Fibroblast of skin of scalp (primary cell): ENCODE results near the gene KRTAP12-3.

Experiments
- DNase-seq: peaks from one replicate; pipeline ENCODE4 v3.0.0-alpha.2; 2013

Gene KRTAP12-3

GRCh38 chr21:44702973-44703730 is 45.4 kb downstream of the KRTAP12-3 start:
- DNase-seq, result no peak

DNA sequence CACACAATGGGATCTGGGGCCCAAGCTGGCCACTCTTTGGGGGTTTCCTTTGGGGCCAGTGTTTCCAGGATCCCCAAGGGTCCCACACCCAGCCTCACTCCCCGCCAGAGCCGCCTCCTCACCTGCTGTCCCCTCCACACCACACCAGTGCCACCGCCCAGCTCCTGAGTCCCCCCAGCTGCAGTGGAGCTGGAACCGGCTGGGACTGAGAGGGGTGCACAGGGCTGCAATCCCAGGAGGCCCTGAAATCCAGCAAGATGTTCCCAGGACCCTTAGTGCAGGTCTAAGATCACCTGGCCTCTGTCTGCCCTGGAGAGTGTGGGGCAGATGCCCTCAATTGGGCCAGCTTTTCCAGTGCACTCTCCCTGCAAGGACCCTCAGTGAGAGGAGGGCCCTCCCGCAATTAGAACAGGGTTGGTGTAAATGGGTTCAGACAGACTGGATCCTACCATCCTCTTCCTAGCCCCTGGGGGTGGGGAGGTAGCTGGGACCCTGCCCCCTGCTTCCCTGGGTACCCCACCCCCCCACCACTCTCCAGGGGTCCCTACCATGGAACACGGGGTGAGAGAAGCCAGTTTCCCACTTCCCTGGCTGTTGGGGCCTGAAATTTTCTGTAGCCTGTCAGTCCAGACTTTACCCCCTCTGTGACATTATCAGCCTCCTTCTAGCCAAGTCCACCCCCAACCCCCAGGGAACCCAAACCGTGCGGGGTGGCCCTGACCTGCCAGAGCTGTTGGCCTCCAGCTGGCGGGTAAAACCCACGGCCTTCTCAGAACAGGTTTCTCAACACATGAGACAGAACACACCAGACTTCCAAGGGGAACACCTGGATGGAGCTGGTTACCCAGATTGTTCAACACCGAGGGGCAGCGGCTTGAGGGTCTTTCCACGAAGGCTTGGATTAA is 46.3 kb downstream of the KRTAP12-3 start:
- no peak for DNase-seq

DNA sequence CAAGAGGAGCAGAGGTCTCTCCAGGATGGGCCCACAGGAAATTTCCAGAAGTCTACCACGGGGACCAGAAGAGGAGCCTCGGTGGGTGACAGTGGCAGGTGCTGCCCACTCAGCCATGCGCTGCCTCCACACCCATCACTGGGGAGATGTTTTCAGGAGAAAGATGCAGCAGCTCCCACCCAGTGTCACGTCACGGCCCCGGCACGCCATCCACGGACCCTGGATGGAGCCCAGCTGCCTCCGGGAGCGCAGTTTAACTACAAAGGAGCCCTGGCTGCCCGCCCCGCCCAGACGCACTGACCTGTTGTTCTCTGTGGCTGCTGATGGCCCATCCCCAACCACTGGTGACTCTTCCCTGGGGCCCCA is 46.9 kb downstream of the KRTAP12-3 start:
- no peak for DNase-seq

DNA sequence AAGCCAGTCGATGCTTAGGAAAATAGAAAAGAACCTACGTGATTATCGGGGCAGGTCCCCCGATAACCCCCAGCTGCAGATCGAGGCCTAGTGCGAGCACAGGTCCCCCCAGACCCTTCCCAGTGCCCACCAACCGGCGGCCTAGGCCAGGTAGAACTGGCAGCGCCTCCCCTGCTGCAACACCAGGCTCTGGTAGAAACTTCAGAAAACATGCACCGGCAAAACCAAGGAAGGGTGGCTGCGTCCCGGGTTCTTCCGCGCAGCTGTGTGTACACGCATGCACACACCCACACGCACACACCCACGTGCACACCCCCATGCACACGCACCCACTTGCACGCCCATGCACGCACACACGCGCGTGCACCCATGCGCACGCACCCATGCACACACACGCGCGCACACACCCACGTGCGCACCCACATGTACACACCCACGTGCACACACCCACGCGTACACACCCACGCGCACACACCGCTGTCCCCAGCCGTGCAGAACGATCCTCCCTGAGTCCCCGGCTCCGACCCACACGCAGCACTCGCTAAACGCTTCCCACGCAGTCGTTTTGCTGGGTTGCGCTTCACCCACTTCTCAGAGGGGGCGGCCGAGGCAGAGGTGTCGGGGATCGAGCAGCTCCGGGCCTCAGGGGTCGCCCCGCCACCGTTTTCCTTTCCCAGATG is 48.4 kb downstream of the KRTAP12-3 start:
- DNase-seq, result no peak

DNA sequence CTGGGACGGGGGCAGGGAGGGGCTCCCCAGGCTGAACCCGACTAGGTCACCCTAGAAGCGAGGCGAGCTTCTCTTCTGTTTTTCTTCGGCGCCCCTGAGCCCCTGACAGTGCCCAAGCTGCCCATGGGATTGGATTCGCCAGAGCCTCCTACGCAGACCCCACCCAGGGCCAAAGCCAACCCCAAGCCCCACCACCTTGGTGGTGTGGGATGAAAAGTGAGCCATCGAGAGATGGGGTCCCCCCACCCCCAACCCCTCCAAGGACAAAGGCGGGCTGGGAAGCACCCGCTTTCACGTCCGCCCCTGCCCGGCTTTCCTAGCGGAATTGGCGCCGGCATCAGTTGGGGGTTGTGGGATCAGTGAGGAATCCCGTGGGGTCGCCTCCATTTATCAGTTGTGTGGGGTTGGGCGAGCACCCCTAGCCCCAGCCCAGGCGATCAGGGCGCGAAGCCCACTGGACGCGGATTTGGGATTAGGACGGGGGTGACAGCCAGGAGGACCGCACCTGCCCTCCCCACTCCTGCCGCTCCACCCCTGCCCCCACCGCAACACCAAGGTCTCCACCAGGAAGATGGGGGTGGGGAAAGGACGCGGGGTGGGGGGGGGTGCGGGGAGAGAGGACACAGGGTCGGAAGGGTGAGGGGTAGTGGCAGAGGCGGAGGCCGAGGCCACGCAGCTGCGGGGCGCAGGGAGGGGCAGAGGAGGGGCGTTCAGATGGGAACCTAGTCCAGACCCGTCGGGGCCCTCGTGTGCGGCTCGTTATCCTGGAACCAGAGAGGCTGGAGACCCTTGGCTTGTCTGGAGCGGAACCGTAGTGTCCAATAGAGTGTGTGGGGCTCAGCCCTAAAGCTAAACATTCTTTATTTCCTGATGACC is 49.2 kb downstream of the KRTAP12-3 start:
- no peak for DNase-seq
